K562 (cell line): ENCODE measurements around the gene FBXW7. TPM values are rescaled to one million over a fixed set of nuclear protein-coding genes. Genes with fewer than 3 reads are reported as not detected.

Experiments used
- BRD9 ChIP-seq: fragments of 450-650 bp; IDR thresholded peaks from 2 replicates; pipeline ENCODE4 v1.6.1; 2018; ENCODE audit warnings: low read depth; ENCODE audit not compliant: partially characterized antibody
- GTF2B ChIP-seq: IDR thresholded peaks from 2 replicates; pipeline ENCODE4 v1.6.1; 2011; ENCODE audit not compliant: insufficient read length; ENCODE audit errors: extremely low read depth
- MECOM ChIP-seq: fragments of 250-450 bp; sonication (Bioruptor Pico); IDR thresholded peaks from 2 replicates; pipeline ENCODE4 v1.8.0; 2022; ENCODE audit warnings: inconsistent platforms
- NELFE ChIP-seq: IDR thresholded peaks from 2 replicates; pipeline ENCODE4 v1.6.1; 2011; ENCODE audit warnings: mild to moderate bottlenecking; ENCODE audit not compliant: insufficient read depth, insufficient read length
- NRF1 ChIP-seq, 2 experiments: fragments of 450-650 bp; IDR thresholded peaks in 1 of 2; conservative IDR thresholded peaks in 1 of 2; 2 replicates each; pipeline ENCODE4 v1.6.1; 2014; ENCODE audit warnings: mild to moderate bottlenecking in 2 of 2
- PRDM10 ChIP-seq: fragments of 450-650 bp; IDR thresholded peaks from 2 replicates; pipeline ENCODE4 v1.6.1; 2018; ENCODE audit not compliant: partially characterized antibody
- TOE1 ChIP-seq, 2 experiments: fragments of 450-650 bp in 1 of 2; sonication (generic) in 1 of 2; formaldehyde crosslinking in 1 of 2; IDR thresholded peaks; 2 replicates each; pipeline versions ENCODE4 v1.7.1 to v1.8.0; 2016 to 2022; ENCODE audit warnings: borderline replicate concordance in 2 of 2, mild to moderate bottlenecking in 2 of 2, antibody characterized with exemption in 1 of 2, inconsistent platforms in 1 of 2, low read depth in 1 of 2, missing genetic modification reagents in 1 of 2, moderate library complexity in 1 of 2
- ZBTB9 ChIP-seq: fragments of 450-650 bp; formaldehyde crosslinking; IDR thresholded peaks from 2 replicates; pipeline ENCODE4 v1.4.0; 2020; ENCODE audit warnings: mild to moderate bottlenecking, moderate library complexity
- ZNF75A ChIP-seq: fragments of 450-650 bp; formaldehyde crosslinking; IDR thresholded peaks from 2 replicates; pipeline ENCODE4 v1.4.0; 2020; ENCODE audit warnings: mild to moderate bottlenecking
- polyA plus RNA-seq, 8 experiments: library from polyadenylated mRNA; depleted of rRNA in 4 of 8; stranded (reverse) in 5 of 8; unstranded in 3 of 8; fragments of >200 nt; fragmentation: Nextera tagmentation in 2 of 8; fragmentation: Illumina TruSeq in 1 of 8; extraction: Ambion mirVana in 2 of 8; extraction: Trizol in 1 of 8; gene quantifications; 2 replicates each; pipeline versions ENCODE4 v1.2.1 to v1.2.3, GENCODE V29; 2011 to 2014; ENCODE audit warnings: inconsistent platforms in 1 of 8, missing spikeins in 1 of 8
- total RNA-seq, 7 experiments: library from RNA; depleted of rRNA in 6 of 7; stranded (reverse); fragments of >200 nt in 6 of 7; fragmentation: Illumina TruSeq in 2 of 7; extraction: Trizol in 2 of 7; gene quantifications; 2 replicates each; pipeline versions ENCODE4 v1.2.1 to v1.2.3, GENCODE V29; 2011 to 2021; ENCODE audit warnings: low replicate concordance in 1 of 7

FBXW7 gene
- total and polyA plus RNA-seq, 9 of the 15 experiments (the other 6 are each of a cell fraction or from before 2014, with no cell fraction given) = 6.8 to 44.2 (median 16.4) TPM

- TF ChIP-seq ZBTB9 (CRISPR knock-in tag) (no peak), ZNF75A (CRISPR knock-in tag) (no peak), TOE1 (IDR thresholded peaks at IDR 0.05; ENCODE audit: borderline replicate concordance) (no peak), TOE1 (CRISPR knock-in tag; IDR thresholded peaks at IDR 0.05; ENCODE audit: borderline replicate concordance, low read depth) (no peak), NRF1 (conservative IDR thresholded peaks at IDR 0.05 in 1 of 2, IDR thresholded peaks at IDR 0.05 in 1 of 2) (no peak), NELFE (no peak), PRDM10 (no peak), GTF2B (no peak), BRD9 (no peak), MECOM (no peak)
These were observed 225.6 kb downstream of the FBXW7 start (continued) for GRCh38 chr4:152310257-152310656.
